HEK293T (cell line): ENCODE results near the gene ZBTB34.

Experiments used
- BHLHE40 ChIP-seq: fragments of 450-650 bp; IDR thresholded peaks from 2 replicates; pipeline ENCODE4 v1.6.1; 2016; ENCODE audit warnings: mild to moderate bottlenecking, moderate library complexity, borderline replicate concordance
- CTBP1 ChIP-seq: fragments of 450-650 bp; IDR thresholded peaks from 2 replicates; pipeline ENCODE4 v1.6.1; 2016; ENCODE audit warnings: borderline replicate concordance
- FOXA1 ChIP-seq: fragments of 450-650 bp; IDR thresholded peaks from 2 replicates; pipeline ENCODE4 v1.6.1; 2016; ENCODE audit warnings: mild to moderate bottlenecking
- FOXM1 ChIP-seq: fragments of 450-650 bp; IDR thresholded peaks from 2 replicates; pipeline ENCODE4 v1.6.1; 2017; ENCODE audit warnings: mild to moderate bottlenecking, borderline replicate concordance
- HDGF ChIP-seq: fragments of 450-650 bp; IDR thresholded peaks from 2 replicates; pipeline ENCODE4 v1.6.1; 2017; ENCODE audit warnings: antibody characterized with exemption, borderline replicate concordance
- LEF1 ChIP-seq: fragments of 450-650 bp; IDR thresholded peaks from 2 replicates; pipeline ENCODE4 v1.6.1; 2017; ENCODE audit warnings: mild to moderate bottlenecking, borderline replicate concordance
- NFRKB ChIP-seq: fragments of 450-650 bp; IDR thresholded peaks from 2 replicates; pipeline ENCODE4 v1.6.1; 2016; ENCODE audit warnings: mild to moderate bottlenecking, moderate library complexity
- PKNOX1 ChIP-seq: fragments of 450-650 bp; IDR thresholded peaks from 2 replicates; pipeline ENCODE4 v1.6.1; 2016
- SP1 ChIP-seq: fragments of 450-650 bp; IDR thresholded peaks from 2 replicates; pipeline ENCODE4 v1.6.1; 2017
- SUZ12 ChIP-seq: fragments of 450-650 bp; IDR thresholded peaks from 2 replicates; pipeline ENCODE4 v1.6.1; 2016; ENCODE audit warnings: mild to moderate bottlenecking
- TARDBP ChIP-seq: fragments of 450-650 bp; IDR thresholded peaks from 2 replicates; pipeline ENCODE4 v1.6.1; 2016
- ZNF384 ChIP-seq: fragments of 450-650 bp; IDR thresholded peaks from 2 replicates; pipeline ENCODE4 v1.6.1; 2016

- no peak for TF ChIP-seq ZNF384
- TF ChIP-seq BHLHE40: no peak
- no peak for TF ChIP-seq PKNOX1
- TF ChIP-seq TARDBP: no peak
- no peak for TF ChIP-seq SP1
- no peak for TF ChIP-seq FOXA1
- TF ChIP-seq NFRKB: no peak
- TF ChIP-seq CTBP1: no peak
- no peak for TF ChIP-seq LEF1
- no peak for TF ChIP-seq SUZ12
- no peak for TF ChIP-seq FOXM1
- no peak for TF ChIP-seq HDGF
Observed at GRCh38 chr9:126830827-126831226, 29.6 kb upstream of the ZBTB34 start.
